Uterus (tissue), 4 donors: ENCODE data around the gene C16orf82. TPM values are rescaled to one million over a fixed set of nuclear protein-coding genes. Genes with fewer than 3 reads are reported as not detected.

Source experiments
- DNase-seq, 2 donors: peaks; one replicate each; pipeline ENCODE4 v3.0.0-alpha.2; 2019 to 2020
- H3K27ac ChIP-seq, 2 donors: fragments of 200-600 bp; sonication (generic); 1 replicate in 1 of 2; 2 replicates in 1 of 2; pipeline ENCODE4 v1.5.1; 2016 to 2018
- H3K27me3 ChIP-seq, 2 donors: fragments of 200-600 bp; sonication (generic); one replicate each; pipeline ENCODE4 v1.5.1; 2018 to 2019; ENCODE audit warnings: control low read depth in 1 of 2
- H3K36me3 ChIP-seq, 2 donors: fragments of 200-600 bp; sonication (generic); one replicate each; pipeline ENCODE4 v1.5.1; 2019; ENCODE audit warnings: control low read depth in 1 of 2
- H3K4me1 ChIP-seq, 2 donors: fragments of 200-600 bp; sonication (generic); one replicate each; pipeline ENCODE4 v1.5.1; 2018 to 2019; ENCODE audit warnings: control low read depth in 1 of 2
- H3K4me3 ChIP-seq, 2 donors: fragments of 200-600 bp; sonication (generic); 1 replicate in 1 of 2; 2 replicates in 1 of 2; pipeline ENCODE4 v1.5.1; 2018 to 2019; ENCODE audit warnings: mild to moderate bottlenecking in 1 of 2
- H3K9me3 ChIP-seq, 2 donors: fragments of 200-600 bp; sonication (generic); one replicate each; pipeline ENCODE4 v1.5.1; 2019; ENCODE audit warnings: control low read depth in 1 of 2
- POLR2A ChIP-seq, 2 donors: fragments of 450-650 bp; IDR thresholded peaks; one replicate each; pipeline ENCODE4 v1.6.1; 2016; ENCODE audit warnings: antibody characterized with exemption in 2 of 2, mild to moderate bottlenecking in 1 of 2, moderate library complexity in 1 of 2
- intact Hi-C: fragments of 100-400 bp; cut with DNase I; formaldehyde crosslinking; loops from one replicate; pipeline ENCODE4 v1.15.1; 2023; ENCODE audit warnings: low total_unique reads
- total RNA-seq, 4 donors: library from RNA; depleted of rRNA in 3 of 4; stranded (reverse); fragments of >200 nt in 3 of 4; gene quantifications; one replicate each; pipeline versions ENCODE4 v1.1.0 to v1.2.4, GENCODE V29; 2014 to 2023
- TF ChIP-seq, protein P1 (sequence below), 4 experiments: fragments of 200-600 bp in 2 of 4; fragments of 450-650 bp in 2 of 4; sonication (generic) in 2 of 4; IDR thresholded peaks; one replicate each; pipeline ENCODE4 v1.5.1; 2016 to 2019; ENCODE audit warnings: antibody characterized with exemption in 4 of 4, mild to moderate bottlenecking in 2 of 4, moderate library complexity in 1 of 4
- donor health status: DM: yes; HTN: yes; CAD: no.

C16orf82 gene
- total RNA-seq, 4 donors from 2014 or later: not detected

- no peaks in the 10 kb centered on the region for H3K36me3 ChIP-seq
- intact Hi-C loops: no loop called here
- no peak overlapping the region for H3K4me3 ChIP-seq
- no peak for DNase-seq
- TF ChIP-seq POLR2A (IDR thresholded peaks at IDR 0.05): no peak
- TF ChIP-seq, protein P1, sequence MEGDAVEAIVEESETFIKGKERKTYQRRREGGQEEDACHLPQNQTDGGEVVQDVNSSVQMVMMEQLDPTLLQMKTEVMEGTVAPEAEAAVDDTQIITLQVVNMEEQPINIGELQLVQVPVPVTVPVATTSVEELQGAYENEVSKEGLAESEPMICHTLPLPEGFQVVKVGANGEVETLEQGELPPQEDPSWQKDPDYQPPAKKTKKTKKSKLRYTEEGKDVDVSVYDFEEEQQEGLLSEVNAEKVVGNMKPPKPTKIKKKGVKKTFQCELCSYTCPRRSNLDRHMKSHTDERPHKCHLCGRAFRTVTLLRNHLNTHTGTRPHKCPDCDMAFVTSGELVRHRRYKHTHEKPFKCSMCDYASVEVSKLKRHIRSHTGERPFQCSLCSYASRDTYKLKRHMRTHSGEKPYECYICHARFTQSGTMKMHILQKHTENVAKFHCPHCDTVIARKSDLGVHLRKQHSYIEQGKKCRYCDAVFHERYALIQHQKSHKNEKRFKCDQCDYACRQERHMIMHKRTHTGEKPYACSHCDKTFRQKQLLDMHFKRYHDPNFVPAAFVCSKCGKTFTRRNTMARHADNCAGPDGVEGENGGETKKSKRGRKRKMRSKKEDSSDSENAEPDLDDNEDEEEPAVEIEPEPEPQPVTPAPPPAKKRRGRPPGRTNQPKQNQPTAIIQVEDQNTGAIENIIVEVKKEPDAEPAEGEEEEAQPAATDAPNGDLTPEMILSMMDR (IDR thresholded peaks at IDR 0.05): no peak
- no peaks in the 10 kb centered on the region for H3K9me3 ChIP-seq
- H3K27me3 ChIP-seq: no peaks in the 10 kb centered on the region
- no peaks in the 10 kb centered on the region for H3K4me1 ChIP-seq
- H3K27ac ChIP-seq: no peak overlapping the region
These were observed 38.1 kb upstream of the C16orf82 start for GRCh38 chr16:27028591-27029110.

DNA sequence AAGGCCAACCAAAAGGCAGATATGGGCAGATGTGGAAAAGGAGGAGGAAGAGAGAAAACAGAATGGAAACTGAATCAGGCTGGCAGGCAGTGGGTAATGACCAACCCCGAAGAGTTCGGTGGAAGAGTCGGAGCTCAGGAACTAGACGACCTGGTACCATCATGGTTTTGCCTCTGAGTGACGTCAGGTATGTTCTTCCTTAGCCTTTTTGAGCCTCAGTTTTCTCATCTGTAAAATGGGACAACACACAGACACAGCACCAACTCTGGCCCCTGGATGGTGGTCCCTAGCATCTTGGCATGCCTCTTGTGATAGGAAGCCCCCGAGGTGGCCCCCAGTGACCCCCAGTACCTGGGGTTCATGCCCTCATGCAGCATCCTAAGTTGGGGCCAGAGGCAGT is 37.2 kb upstream of the C16orf82 start:
- intact Hi-C loops: no loop called here
- Histone ChIP-seq H3K27me3 (no peaks in the 10 kb centered on the region), H3K9me3 (no peaks in the 10 kb centered on the region), H3K36me3 (no peaks in the 10 kb centered on the region), H3K27ac (no peak overlapping the region), H3K4me3 (no peak overlapping the region), H3K4me1 (no peaks in the 10 kb centered on the region)
- TF ChIP-seq, protein P1 (IDR thresholded peaks at IDR 0.05): no peak
- no peak for TF ChIP-seq POLR2A (IDR thresholded peaks at IDR 0.05)
- no peak for DNase-seq

GRCh38 chr16:27033281-27033979 is 33.3 kb upstream of the C16orf82 start:
- Histone ChIP-seq H3K4me3 (no peak overlapping the region), H3K27ac (no peak overlapping the region), H3K9me3 (no peaks in the 10 kb centered on the region), H3K27me3 (no peaks in the 10 kb centered on the region), H3K36me3 (no peaks in the 10 kb centered on the region), H3K4me1 (no peaks in the 10 kb centered on the region)
- intact Hi-C loops: no loop called here
- TF ChIP-seq, protein P1 (IDR thresholded peaks at IDR 0.05): no peak
- no peak for TF ChIP-seq POLR2A (IDR thresholded peaks at IDR 0.05)
- no peak for DNase-seq

GRCh38 chr16:27040732-27041131 is 26.0 kb upstream of the C16orf82 start:
- H3K9me3 ChIP-seq: no peaks in the 10 kb centered on the region
- no peak overlapping the region for H3K27ac ChIP-seq
- H3K4me1 ChIP-seq: no peaks in the 10 kb centered on the region
- no peaks in the 10 kb centered on the region for H3K36me3 ChIP-seq
- no peak for DNase-seq
- H3K4me3 ChIP-seq: no peak overlapping the region
- intact Hi-C loops: no loop called here
- no peaks in the 10 kb centered on the region for H3K27me3 ChIP-seq
- TF ChIP-seq, protein P1 (IDR thresholded peaks at IDR 0.05): no peak
- TF ChIP-seq POLR2A (IDR thresholded peaks at IDR 0.05): no peak

DNA sequence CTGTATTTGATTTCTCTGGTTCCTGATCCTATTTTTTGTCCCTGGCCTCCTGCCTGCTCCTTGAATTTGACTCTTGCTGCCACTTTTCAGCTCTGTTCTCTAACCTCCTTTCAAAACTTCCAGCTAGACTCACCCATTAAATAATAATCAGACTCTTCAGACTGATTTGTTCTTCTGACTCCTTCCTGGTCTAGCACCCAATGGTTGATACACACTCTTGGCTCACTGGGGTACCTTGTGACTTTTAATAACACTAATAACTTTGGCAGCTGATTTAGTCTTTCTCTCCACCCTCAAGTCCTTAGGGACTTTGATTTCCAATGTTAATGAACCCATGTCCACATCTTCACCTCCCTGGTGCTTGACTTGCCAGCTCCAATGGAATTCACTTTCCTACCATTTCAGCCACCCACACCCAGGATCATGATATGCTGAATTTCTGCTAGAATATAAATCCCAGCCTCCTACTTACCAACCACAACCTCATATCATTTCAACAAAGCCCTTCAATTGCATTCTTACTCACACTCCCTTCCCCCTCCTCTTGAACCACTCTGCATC is 19.7 kb upstream of the C16orf82 start:
- Histone ChIP-seq H3K4me3 (no peak overlapping the region), H3K27me3 (no peaks in the 10 kb centered on the region), H3K36me3 (no peaks in the 10 kb centered on the region), H3K27ac (no peak overlapping the region), H3K4me1 (no peaks in the 10 kb centered on the region), H3K9me3 (no peaks in the 10 kb centered on the region)
- intact Hi-C loops: no loop called here
- TF ChIP-seq, protein P1 (IDR thresholded peaks at IDR 0.05): no peak
- no peak for DNase-seq
